HG03045 (cell line): Measurements from ENCODE around the gene EPB41.

Experiments used
- ATAC-seq: cut with Tn5 transposase; IDR thresholded peaks from one replicate; pipeline ENCODE4 v1.9.1; 2021; ENCODE audit warnings: mild to moderate bottlenecking, moderate library complexity; ENCODE audit not compliant: unreplicated experiment

EPB41 gene

DNA sequence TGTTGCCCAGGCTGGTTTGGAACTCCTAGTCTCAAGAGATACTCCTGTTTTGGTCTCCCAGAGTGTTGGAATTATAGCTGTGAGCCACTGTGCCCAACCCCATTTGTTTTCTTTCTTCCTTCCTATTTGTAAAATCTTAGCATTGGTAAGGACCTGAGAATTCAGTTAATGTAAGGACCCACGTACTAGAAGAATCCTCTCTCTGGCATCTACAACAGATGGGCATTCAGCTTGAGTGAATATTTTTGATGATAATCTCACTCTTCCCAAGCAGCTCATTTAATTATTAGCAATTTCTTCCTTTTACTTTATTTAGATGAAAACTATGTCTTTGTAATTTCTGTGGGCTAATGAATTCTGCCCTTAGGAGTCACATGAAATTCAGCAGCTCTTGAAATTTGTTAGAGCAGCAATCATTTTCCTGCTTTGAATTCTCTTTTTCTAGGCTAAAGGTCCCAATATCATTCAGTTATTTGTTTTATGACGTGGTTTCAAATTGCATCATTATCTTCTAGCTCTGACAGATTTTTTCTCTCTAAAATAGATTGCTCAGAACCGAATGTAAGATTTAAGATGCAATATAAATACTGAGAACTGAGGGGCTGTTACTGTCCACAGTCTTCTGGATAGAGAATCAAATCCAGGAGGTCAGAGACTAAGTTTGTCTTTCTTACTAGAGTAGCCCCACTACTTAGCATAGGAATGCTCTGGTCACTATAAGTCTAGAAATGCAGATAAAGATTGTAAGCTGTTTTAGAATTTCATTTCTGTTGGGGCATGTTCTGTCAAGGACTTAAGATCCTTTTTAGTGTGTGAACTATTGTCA, 59.4 kb downstream of the EPB41 start:
- ATAC-seq, result no peak

DNA sequence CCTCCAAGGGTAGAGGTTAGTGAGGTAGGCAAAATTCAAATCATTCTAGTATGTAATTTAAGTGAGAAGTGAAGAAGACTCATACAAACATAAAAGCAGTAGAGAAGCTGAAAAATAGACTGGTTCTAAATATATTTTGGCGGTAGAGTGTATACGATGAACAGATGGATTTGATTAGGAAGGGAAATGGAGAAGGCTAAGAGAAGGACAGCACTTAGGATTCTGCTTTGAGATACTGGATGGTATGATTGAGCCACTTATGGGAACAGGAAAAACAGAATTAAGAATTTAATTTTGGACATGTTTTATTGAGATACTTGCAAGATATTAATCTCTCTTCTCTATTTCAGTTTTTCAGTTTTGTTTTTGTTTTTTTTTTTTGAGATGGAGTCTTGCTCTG, 60.1 kb downstream of the EPB41 start:
- ATAC-seq, result no peak

DNA sequence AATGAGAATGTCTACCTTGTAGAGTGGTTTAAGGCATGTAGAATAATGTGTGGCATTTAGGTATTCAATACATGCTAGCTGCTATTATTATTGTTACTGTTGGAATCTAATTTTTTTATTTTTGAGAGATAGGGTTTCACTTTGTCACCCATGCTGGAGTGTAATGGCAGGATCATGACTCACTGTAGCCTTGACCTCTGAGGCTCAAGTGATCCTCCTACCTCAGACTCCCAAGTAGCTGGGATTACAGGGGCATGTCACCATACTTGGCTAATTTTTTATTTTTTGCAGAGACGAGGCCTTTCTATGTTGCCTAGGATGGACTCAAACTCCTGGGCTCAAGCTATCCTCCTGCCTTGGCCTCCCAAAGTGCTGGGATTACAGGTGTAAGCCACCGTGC, 61.9 kb downstream of the EPB41 start:
- no peak for ATAC-seq

DNA sequence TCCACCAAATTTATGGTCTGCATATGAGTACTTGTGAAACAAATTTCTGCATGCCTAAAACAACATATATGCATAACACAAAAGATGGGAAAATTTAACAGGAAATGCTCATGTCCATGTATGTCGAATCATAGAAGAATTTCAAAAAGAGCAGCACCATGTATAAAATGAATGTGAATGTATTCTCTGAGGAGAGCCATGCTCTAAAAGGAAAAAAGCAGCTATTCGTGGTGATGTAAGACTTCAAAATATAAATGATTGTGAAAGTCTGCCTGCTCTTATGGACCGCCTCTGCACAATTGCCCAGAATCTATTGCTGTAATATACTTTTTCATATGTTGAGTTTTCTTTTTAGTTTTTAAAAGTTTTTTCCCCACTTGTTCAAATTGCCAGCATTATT, 66.8 kb downstream of the EPB41 start:
- ATAC-seq, result no peak

DNA sequence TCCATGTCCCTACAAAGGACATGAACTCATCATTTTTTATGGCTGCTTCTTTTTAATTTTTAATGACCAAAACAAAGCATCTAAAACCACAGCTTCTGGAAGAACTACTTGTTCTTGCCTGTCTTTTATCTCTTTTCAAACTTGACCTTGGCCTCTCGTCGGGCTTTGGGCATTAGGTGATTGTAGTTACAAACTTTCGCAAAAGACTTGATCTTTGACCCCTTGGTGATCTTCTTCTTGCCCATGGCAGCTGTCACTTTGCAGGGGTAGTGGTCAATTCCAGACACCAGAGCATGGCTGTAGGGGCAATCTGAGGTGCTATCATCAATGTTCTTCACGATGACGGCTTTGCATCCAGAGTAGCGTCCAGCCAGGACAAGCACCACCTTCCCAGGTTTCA, 67.8 kb downstream of the EPB41 start:
- no peak for ATAC-seq

DNA sequence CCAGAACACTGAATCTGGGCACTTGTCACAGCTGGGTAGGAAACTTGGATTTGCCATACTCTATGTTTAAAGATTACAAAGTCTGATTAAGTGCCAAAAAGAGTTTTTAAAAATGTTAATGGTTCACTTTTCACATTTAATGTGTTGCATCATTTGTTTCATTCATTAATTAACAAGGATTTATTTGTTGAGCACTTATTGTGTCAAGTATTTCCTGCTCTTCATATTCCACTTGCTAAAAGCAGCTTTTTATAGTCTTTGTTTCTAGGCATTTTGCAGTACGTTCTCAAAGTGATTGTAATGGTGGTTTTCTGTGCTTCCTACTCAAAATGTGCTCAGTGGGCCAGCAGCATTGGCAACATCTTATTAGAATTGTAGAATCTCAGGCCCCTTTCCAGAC, 68.7 kb downstream of the EPB41 start:
- ATAC-seq, result no peak

DNA sequence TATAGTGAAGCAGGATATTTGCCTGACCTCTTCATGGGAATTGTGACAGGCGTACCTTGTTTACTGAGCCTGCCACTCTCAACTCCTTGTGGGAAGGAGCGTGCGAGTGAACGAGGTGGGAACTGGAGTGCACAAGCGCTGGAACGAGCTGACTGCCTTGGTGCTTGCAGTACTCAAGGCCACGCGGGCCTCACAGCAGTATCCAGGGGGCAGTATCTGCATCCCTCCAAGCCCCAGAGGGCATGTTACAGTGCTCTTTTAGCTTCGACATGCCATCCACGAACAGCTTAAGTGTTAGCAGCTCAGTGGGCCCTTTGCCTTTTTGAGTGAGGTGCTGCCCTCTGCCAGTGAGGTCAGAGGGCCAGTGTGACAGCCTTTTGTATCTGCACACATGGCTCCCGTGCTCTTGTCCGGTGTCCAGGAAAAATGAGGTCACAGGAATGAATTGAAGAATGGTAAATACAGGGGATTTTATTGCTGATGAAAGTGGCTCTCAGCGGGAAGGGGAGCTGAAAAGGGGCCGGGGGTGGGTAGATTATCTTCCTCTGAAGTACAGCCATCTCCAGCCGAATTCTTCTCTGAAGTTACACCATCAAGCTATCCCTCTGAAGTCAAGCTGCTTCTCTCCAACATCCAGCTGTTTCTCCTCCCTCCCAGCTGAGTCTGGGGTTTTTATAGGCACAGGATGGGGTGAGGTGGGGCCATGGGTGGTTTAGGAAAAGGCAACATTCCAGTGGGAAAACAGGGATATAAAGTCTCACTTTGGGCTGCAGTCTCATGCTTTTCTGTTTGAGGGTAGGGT, 69.3 kb downstream of the EPB41 start:
- no peak for ATAC-seq

DNA sequence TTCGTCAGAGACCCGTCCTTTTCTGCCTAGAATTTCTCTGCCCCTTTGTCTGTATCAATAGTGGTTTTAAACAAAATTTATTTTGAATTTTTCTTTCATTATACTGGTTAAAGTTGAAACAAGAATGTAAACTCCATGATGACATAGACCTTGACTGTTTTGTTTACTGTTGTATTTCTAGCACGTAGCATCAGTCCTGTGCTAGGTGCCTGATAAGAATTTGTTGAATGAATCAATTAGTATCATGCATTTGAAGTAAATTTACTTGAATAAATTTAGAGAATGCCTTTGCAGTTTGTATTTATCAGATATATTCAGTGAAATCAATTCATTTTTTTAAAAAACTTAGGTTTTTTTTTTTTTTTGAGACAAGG, 69.9 kb downstream of the EPB41 start:
- ATAC-seq, result no peak

DNA sequence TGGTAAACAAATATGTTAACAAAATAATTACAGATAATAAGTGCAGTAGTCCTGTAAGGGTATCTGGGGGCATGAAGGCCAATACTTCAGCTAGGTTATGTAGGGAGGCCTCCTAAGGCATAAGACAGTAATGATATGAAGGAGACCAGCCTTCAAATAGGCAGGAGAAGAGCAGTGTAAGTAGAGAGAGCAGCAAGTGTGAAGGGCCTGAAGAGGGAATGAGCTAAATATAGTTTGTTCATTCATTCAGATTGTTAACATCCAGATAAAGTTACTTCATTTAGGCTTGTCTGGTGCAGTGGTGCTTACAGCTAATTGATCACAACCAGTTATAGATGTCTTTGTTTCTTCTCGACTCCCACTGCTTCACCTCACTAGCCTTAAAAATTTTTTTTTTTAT, 71.1 kb downstream of the EPB41 start:
- no peak for ATAC-seq

DNA sequence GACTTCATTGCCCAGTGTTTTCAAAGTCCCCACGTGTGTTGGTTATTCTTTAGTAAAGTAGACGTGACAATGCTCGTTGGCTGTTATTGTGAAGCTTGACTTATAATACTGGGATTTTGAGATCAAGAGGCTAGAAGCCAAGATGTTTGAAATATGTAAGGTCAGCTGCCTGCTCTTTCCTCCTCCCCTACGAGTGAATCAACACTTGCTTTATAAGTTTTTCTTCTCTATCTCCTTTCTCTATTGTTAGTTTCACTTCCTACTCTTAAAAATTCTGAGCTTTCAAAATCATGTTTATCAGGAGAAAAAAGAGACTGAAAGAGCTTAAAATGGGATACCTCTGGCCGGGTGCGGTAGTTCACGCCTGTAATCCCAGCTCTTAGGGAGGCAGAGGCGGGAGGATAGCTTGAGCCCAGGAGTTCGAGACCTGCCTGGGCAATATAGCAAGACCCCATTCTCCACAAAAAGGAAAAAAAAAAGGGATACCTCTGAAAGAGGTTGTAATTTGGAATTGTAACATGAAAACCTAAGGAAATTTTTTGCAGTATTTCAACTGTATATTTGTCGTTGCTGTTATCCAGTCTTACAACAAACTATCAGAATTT, 72.0 kb downstream of the EPB41 start:
- ATAC-seq, result no peak

DNA sequence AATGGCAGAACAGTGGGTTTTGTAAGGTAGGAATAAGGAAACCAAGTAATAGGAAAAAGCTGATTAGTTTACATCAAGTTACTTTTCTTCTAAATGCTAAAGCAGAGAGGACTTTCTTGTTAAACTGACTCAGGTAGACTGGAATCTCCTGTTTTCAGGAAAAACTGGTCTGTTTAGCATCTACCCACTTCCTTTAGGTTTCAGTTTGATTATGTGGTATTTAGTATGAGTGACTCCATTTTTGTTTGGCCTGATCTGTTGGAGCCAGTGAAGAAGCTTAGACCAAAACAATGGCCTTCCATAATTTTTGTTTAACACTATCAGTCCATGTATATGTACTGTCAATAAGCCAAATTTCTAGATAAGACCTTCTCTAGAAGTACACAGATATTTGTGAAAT, 88.4 kb downstream of the EPB41 start:
- ATAC-seq, result no peak

DNA sequence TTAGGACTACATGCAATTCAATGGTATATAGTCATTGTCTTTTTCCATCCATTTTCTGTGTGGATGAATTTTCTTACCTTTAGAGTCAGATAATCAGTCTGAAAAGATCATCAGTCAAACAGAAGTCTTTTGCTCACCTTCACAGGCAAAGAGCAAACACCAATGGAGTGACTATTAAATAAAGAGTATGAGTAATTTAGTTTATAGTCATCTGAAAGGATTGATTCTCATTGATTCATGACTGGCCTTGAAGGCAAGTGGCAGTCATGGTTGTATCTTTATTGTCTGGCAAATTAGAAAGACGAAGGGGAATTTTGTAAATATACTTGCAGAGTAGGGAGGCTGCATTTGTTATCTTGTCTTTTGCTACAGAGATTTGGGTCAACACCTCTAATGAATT, 89.9 kb downstream of the EPB41 start:
- no peak for ATAC-seq

DNA sequence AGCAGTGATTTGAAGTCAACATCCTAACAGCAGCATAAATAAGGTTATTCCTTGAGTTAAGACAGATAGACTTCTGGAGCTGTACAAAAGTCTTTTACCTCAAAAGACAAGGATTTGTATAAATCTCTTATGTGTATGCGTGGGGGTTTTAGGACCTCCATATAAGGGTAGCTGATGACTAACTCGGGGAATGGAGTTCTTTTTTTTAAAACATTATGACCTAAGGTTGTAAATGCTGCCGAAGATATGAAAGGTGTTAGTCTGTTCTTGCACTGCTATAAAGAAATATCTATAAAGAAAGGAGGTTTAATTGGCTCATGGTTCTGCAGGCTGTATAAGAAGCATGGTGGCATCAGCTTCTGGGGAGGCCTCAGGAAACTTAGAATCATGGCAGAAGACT, 90.4 kb downstream of the EPB41 start:
- no peak for ATAC-seq

DNA sequence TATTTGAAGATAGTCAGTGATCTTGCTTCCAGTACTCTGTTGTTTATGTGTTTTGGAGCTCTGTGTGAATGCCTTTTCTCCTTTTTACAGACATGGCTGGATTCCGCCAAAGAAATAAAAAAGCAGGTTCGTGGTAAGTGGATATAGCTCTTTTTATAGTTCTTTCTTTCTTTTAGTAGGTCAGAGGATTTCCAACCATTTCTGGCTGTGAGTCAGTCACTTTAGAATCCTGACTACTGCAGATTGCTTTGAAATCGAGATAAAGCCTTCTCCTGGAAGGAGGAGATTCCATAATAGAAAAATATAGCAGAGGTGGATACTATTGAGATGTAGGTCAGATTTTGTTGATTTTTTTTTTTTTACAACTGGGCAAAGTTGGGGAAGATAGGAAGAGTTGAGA, 97.4 kb downstream of the EPB41 start:
- no peak for ATAC-seq

DNA sequence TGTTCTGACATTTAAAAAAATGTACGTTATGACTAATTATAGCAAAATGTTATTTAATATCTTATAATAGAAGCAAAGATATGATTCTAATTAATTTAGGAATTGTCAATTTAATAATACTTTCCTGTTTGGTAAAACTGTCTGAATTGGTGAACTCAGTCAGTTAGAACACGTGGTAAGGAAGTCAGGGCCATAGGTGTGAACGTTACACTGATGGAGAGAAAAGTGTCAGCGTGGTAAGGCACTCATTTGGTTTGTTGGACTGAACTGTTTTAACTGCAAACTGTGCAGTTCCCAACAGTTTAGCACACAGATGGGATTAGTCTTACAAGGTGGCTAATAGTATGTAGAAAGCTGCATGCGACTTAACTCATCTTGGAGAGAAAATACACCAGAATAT, 102.9 kb downstream of the EPB41 start:
- ATAC-seq, result no peak

DNA sequence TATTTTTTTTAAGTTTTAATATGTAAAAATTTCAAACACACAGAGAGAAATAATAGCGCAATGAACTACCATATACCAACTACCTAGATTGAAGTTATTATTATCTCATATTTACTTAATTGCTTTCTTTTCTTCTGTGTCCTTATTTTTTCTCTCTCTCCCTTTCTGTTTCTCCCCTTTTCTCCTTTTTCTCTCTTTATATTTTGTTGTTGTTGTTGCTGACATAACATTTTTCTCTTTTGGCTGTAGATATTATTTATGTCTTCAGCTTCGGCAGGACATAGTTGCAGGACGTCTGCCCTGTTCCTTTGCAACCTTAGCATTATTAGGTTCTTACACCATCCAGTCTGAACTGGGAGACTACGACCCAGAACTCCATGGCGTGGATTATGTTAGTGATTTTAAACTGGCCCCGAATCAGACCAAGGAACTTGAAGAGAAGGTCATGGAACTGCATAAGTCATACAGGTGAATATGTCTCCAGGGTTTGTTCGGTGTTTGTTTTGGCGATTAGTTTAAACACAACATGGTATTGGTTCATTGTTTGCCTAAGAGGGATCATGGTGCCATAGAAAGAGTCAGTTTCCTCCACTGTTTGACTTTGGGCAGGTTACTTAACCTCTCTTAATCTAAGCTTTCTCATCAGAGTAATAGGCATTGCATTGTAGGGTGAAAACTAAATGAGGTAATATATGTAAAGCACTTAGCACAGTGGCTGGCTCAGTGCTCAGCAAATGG, 103.8 kb downstream of the EPB41 start:
- no peak for ATAC-seq

DNA sequence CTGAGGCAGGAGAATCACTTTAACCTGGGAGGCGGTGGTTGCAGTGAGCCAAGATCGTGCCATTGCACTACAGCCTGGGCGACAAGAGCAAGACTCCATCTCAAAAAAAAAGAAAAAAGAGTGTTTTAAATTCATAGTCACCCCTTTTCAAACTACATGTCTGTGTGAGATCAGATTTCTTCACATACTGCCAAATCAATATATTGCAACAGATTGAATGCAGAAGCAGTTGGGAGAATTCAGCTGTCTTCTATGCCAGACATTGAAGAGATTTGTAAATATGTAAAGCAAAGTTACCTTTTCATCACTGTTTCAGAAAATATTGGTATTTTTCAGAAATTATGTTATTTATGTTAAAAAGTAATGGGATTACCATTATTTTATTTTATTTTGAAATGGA, 108.3 kb downstream of the EPB41 start:
- no peak for ATAC-seq

DNA sequence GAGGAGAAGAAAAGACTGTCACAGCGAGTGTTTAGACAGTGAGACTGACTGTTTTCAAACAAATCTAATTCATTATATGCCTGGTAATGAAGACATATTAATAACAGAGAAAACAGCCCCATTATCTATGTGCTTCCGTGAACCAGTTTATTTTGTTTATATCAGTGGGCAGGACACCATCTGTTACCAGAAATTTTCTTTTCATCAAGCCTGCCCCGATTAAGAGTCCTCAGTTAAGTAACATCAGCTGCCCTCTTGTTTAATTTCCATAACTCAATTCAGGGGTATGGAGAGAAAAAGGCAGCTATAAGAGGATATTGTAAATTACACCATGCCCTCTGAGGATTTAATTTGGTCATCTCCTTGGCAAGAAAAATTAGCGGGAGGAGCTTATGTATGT, 115.3 kb downstream of the EPB41 start:
- ATAC-seq, result no peak

DNA sequence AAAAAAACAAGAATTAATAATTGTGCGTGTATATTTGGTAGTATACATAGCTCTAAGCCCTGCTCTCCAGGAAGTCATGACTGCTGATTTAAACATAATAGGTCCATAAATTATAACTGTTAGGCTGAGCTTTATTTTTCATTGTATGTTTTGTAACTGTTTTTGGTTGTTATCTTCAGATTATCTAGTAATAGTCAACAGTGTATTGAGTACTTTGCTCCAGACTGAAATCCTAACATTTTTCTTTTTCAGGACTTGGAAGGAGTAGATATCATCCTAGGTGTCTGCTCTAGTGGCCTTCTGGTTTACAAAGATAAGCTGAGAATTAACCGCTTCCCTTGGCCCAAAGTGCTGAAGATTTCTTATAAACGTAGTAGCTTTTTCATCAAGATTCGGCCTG, 118.5 kb downstream of the EPB41 start:
- ATAC-seq, result no peak

DNA sequence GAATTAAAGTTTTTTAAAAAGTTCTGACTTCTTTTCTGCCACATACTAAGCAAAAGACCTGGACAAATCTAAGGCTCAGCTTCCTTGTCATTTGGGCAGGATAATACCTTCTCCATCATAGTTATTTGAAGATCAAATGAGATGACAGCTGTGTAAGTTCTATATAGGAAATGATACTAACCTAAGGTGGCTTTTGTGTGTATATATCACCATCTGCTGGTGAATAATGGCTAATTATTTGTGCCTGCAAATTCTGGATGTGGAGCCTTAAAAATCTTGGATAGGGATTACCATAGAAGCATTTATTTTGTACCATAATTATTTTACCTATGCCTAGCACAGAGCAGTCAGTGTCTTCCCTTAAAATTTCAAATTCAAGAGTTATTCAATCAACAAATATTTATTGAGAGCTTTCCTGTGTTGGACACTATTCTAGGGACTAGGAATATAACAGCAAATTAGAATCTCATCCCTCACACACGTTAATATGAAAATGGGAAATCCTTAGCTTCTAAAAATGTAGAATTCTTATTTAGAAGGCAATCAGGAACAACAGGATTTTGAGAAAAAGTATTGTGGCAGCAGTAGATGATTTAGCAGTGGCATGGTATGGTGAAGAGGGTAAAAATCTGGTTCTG, 119.6 kb downstream of the EPB41 start:
- no peak for ATAC-seq
